Measurements from ENCODE around the gene KIF3C. TPM values are rescaled to one million over a fixed set of nuclear protein-coding genes. Genes with fewer than 3 reads are reported as not detected.
A peak's percentile ranks its signal among the peaks of the same experiment; 100 is the strongest.

KIF3C gene
- polyA plus RNA-seq, 10 donors, result 6.8 to 14.8 (median 8.1) TPM

DNA sequence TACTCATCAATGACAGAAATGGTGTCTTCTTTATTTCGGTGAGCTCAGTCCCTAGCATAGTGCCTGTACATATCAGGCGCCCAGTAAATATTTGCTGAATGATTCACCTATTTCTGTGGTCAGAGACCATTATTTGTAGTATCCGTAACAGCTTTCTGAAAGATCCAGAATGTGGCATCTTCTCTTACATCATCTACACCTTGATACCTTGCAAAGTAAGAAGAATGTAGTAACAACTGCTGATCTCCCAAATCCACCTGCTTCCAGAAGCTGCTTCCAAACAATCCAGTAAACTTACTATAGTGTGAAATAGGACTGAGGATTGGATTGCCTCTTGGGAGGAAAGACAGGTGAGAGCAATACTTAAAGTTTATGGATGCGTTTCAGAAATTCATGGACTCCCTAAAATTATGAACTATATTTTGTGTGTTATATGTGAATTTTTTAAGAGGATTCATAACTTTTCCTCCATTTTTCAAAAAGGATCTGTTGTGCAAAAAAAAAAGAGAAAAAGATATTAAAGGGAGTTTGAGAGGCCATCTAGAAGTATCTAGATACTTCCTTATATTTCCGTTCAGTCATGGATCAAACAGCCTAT lies 103.1 kb downstream of the KIF3C start:
- peak in 1 of 3 donors; percentile 14 for DNase-seq

GRCh38 chr2:25878361-25879132 lies 103.8 kb downstream of the KIF3C start, which contains the start of gene ASXL2:
Gene ASXL2 (minus strand): TSS chr2:25878487. CDS start chr2:25878222, 265 bp downstream.
- DNase-seq, result peak; percentile 97 to 99 (median 98)

GRCh38 chr2:25877431-25878360 lies 104.6 kb downstream of the KIF3C start:
- DNase-seq, result peak; percentile 43 to 81 (median 48)

Other genes with a start within 250 kb of the KIF3C start
- 10 to 100 TPM; 10.3 to 19.5 (median 13.4) TPM for gene ASXL2, start 104.0 kb downstream of the KIF3C start, polyA plus RNA-seq (ENCODE audit: insufficient read length in 10 of 10)
- 100 to 1,000 TPM in 7 of 10 donors, 10 to 100 TPM in 3; 84.2 to 117 (median 104) TPM for gene RAB10, start 51.6 kb upstream of the KIF3C start, polyA plus RNA-seq (ENCODE audit: insufficient read length in 10 of 10)
- gene GAREM2, start 190.6 kb upstream of the KIF3C start, polyA plus RNA-seq (ENCODE audit: insufficient read length in 10 of 10), result 10 to 100 TPM in 1 of 10 donors, 1 to 10 TPM in 9; 3.6 to 10.1 (median 5.0) TPM